ENCODE data around the gene ST3GAL3.

DNA sequence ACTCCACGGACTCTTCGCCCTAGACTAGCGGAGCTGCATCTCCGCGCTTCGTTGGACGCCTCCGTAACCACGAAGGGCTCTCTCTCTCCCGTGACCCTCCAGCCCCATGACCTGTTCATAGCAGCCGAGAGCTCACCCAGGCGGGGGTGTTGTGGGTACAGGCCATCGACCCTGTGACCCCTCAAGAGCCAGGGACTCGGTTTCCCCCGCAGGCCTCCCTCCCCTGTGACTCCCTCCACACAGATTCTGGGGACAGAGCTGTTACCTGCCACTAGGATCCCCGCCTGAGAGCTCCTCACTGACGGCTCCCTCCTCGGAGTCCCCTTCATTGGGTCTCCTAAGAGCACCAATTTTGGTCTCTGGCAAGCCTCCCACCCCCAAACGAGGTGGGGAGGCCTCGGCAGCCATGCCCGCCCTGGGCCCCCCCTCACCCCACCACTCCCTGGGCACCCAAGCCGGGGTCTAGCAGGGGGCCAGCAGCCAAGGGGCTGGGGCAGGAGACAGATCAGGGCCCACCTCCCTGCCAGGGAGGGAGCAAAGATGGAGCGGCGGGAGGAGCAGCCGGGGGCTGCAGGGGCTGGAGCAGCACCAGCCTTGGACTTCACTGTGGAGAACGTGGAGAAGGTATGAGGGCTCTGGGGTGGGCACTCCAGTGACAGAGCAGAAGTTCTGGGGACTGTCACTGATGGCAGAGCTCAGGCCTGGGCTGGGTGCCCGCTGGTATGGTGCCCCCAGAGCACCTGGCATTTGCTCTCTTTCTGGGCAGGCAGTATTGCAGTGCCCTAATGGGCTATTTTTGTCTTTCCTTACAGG, 239.9 kb downstream of the ST3GAL3 start:
- TF ChIP-seq, protein P1, sequence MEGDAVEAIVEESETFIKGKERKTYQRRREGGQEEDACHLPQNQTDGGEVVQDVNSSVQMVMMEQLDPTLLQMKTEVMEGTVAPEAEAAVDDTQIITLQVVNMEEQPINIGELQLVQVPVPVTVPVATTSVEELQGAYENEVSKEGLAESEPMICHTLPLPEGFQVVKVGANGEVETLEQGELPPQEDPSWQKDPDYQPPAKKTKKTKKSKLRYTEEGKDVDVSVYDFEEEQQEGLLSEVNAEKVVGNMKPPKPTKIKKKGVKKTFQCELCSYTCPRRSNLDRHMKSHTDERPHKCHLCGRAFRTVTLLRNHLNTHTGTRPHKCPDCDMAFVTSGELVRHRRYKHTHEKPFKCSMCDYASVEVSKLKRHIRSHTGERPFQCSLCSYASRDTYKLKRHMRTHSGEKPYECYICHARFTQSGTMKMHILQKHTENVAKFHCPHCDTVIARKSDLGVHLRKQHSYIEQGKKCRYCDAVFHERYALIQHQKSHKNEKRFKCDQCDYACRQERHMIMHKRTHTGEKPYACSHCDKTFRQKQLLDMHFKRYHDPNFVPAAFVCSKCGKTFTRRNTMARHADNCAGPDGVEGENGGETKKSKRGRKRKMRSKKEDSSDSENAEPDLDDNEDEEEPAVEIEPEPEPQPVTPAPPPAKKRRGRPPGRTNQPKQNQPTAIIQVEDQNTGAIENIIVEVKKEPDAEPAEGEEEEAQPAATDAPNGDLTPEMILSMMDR (IDR thresholded peaks at IDR 0.05; ENCODE audit: insufficient read depth, low read length) = no peak
- TF ChIP-seq POLR2AphosphoS5 (IDR thresholded peaks at IDR 0.05; ENCODE audit: low read depth) = no peak
- TF ChIP-seq, protein P2, sequence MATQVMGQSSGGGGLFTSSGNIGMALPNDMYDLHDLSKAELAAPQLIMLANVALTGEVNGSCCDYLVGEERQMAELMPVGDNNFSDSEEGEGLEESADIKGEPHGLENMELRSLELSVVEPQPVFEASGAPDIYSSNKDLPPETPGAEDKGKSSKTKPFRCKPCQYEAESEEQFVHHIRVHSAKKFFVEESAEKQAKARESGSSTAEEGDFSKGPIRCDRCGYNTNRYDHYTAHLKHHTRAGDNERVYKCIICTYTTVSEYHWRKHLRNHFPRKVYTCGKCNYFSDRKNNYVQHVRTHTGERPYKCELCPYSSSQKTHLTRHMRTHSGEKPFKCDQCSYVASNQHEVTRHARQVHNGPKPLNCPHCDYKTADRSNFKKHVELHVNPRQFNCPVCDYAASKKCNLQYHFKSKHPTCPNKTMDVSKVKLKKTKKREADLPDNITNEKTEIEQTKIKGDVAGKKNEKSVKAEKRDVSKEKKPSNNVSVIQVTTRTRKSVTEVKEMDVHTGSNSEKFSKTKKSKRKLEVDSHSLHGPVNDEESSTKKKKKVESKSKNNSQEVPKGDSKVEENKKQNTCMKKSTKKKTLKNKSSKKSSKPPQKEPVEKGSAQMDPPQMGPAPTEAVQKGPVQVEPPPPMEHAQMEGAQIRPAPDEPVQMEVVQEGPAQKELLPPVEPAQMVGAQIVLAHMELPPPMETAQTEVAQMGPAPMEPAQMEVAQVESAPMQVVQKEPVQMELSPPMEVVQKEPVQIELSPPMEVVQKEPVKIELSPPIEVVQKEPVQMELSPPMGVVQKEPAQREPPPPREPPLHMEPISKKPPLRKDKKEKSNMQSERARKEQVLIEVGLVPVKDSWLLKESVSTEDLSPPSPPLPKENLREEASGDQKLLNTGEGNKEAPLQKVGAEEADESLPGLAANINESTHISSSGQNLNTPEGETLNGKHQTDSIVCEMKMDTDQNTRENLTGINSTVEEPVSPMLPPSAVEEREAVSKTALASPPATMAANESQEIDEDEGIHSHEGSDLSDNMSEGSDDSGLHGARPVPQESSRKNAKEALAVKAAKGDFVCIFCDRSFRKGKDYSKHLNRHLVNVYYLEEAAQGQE (IDR thresholded peaks at IDR 0.05; ENCODE audit: insufficient replicate concordance, low read depth) = no peak

Measured in HL-60 (cell line).